ENCODE data around the gene RXFP2.
A peak's percentile ranks its signal among the peaks of the same experiment; 100 is the strongest.

RXFP2 gene

DNA sequence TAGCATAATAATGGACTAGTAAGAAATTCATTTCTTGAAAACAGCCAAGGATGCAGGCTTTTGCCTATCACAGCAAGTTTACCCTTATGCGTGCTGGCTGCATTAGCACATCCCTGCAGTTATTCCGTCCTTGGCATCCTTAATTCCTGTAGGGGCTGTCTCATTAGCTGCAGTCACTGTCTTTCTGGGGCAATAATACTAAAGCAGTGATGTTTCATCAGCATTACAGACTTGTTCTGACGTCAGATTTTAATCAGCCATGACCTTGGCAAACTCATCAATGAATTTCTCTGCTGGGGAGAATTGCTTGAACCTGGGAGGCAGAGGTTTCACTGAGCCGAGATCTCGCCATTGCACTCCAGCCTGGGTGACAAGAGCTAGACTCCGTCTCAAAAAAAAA, 103.7 kb downstream of the RXFP2 start:
- TF ChIP-seq, protein P1, sequence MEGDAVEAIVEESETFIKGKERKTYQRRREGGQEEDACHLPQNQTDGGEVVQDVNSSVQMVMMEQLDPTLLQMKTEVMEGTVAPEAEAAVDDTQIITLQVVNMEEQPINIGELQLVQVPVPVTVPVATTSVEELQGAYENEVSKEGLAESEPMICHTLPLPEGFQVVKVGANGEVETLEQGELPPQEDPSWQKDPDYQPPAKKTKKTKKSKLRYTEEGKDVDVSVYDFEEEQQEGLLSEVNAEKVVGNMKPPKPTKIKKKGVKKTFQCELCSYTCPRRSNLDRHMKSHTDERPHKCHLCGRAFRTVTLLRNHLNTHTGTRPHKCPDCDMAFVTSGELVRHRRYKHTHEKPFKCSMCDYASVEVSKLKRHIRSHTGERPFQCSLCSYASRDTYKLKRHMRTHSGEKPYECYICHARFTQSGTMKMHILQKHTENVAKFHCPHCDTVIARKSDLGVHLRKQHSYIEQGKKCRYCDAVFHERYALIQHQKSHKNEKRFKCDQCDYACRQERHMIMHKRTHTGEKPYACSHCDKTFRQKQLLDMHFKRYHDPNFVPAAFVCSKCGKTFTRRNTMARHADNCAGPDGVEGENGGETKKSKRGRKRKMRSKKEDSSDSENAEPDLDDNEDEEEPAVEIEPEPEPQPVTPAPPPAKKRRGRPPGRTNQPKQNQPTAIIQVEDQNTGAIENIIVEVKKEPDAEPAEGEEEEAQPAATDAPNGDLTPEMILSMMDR (IDR thresholded peaks at IDR 0.05; ENCODE audit: low read depth, low read length) = no peak

DNA sequence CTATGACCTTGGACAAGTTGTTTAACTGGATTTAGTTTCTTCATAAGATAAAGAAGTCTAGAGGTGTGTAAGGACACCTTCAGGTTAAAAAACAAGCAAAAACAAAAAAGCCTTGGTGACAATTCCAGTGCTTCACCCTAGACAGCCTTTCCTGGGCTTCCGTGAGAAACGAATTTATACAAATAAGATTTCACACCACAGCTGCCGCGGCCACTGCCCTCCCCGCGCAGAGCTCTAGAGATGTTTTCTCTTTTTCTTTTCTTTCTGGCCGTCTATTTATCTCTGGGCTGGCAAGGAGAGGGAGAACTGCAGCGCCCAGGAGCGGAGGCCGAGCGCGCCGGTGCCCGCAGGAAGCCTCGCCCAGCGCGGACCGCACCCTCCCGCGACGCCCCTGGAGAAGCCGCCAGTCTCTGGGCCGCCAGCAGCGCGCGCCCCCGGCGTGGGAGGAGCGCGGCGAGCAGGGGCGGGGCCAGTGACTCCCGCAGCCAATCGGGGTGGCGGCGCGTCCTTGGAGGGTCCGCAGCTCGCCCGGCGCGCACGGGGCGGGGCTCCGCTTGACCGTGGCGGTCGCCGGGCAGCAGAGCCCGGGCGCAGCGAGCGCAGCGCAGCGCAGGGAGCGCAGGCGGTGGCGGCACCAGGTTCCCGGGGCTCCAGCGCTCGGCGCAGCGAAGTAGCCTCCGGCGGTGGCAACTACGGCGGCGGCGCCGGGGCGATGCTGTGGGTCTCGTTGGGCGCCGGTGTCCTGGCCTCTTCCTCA, 107.0 kb downstream of the RXFP2 start:
- TF ChIP-seq, protein P1 (IDR thresholded peaks at IDR 0.05; ENCODE audit: low read depth, low read length) = no peak
- DNase-seq (ENCODE audit: extremely low read depth, low read depth) = peak; percentile 48

More for the DNA sequence above, 103.7 kb downstream of the RXFP2 start:
- no peak for DNase-seq (ENCODE audit: extremely low read depth, low read depth)

DNA sequence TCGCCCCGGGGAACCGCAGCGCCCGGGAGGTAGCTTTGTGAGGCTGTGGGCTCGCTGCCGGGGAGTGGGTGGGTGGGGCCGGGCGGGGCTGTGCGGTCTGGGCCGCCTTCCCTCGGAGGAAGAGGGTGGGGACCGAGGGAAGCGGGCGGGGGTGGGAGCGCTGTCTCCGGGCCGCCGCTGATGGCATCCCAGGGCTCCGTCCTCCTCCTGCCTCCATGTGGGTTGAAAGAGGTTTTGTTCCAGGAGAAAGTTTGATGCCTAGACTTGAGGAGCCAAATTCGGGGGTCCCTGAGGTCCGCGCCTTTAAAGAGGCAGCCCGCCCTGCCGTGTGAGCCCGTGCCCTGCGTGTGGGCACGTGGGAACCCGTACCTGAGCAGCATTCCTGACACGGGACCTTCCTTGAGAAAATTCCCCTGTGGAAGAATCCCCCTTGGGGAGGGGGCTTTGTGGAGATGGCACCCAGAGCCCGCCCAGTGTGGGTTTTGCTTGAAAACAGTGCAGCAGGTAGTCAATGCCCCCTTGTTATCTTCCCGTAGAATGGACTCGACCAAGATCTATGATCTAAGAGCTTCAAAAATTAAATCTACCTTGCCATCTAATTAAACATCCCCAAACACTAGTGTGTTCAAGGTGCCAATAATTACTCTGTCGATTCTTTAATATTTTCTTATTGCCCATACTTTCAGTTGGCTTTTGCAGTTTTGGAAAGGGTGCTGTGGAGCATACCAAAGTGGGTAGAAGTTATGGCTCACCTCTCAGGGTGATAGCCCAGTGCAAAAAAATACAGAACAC, 107.8 kb downstream of the RXFP2 start:
- TF ChIP-seq, protein P1 (IDR thresholded peaks at IDR 0.05; ENCODE audit: low read depth, low read length) = no peak
- DNase-seq (ENCODE audit: extremely low read depth, low read depth) = no peak

DNA sequence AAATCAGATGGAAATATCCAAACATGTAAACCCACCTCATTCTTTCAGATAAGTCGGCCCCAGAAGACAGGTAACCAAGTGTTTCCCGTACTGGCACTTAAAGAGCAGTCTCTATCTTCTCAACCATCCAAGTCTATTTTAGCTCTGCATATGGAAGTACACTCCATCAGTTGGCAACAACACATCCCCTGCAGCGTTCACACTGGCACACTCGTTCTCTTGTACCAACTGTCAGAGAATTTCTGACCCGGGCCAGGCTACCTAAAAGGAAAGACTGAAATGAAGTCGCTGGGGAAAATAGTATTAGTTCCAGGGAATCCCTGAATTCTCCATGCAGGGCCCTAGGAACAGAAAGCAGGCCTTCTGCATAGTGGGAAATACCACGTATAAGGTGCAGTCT, 109.3 kb downstream of the RXFP2 start:
- DNase-seq (ENCODE audit: extremely low read depth, low read depth) = no peak
- TF ChIP-seq, protein P1 (IDR thresholded peaks at IDR 0.05; ENCODE audit: low read depth, low read length) = no peak

DNA sequence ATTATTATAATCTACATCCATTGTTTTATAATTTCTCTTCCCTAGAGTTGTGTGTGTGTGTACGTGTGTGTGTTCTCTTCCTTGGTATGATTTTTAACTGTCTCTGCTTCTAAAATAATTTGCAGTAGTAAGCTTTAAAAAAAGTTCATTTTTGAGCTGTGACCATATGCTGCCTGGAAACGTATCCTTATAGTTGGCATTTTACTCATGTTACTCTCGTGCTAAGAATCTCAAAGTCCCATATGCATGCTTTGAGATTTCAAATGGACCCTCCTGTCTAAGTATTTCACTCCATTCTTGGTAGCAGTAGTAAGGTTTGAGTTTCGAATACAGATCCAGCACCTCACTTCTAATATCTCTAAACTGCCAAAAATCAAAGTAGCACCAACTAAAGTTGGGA, 109.9 kb downstream of the RXFP2 start:
- DNase-seq (ENCODE audit: extremely low read depth, low read depth) = no peak
- TF ChIP-seq, protein P1 (IDR thresholded peaks at IDR 0.05; ENCODE audit: low read depth, low read length) = no peak

DNA sequence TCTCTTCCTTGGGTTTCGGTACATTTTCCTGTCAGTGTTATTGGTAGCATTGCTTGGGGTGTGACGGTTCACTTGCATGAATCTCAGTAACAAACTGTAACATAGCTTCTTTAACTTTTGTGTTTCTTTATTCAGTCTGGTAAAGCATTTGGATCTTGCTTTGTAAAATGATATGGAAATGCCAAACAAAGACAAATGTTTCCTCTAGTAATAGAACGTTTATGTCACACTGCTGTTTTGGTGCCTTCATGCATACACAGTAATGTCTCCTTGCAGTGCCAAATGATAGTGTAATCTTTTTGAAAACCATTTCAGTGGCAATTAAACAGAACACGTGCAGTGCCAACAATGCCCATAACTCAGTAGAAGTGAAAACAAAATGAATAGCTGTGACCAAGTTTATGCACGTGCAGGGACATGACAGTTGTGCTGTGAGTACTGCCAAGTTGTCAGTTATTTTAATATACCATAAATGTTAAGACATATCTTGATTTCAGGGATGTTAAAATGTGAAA, 110.8 kb downstream of the RXFP2 start:
- no peak for DNase-seq (ENCODE audit: extremely low read depth, low read depth)
- TF ChIP-seq, protein P1 (IDR thresholded peaks at IDR 0.05; ENCODE audit: low read depth, low read length) = no peak

DNA sequence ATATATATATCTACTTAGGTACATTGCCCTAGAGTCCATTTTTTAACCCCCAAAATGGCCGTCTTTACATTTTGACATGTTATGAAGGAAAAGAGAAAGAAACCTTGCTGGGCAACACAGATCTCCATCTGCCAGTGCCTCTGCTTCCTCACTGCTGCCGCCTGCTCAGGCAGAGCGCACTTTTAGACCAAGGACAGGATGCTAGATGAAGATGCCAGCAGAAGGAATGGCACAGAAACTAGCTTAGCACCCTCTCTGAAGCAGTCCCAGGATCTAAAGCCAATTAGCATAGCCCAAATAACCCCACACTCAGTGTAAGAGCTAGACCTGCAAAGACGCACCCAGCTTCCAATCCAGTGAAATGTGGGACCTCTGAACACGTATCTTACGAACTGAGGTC, 111.9 kb downstream of the RXFP2 start:
- no peak for DNase-seq (ENCODE audit: extremely low read depth, low read depth)
- TF ChIP-seq, protein P1 (IDR thresholded peaks at IDR 0.05; ENCODE audit: low read depth, low read length) = no peak
